GM21447 (cell line): Measurements from ENCODE around the gene OR10H3.
"Not testable (repeated sequence)": the region's sequence is repeated elsewhere in the genome, so short reads cannot be mapped to it uniquely, and the experiment has no call there.

Source experiments
- ATAC-seq: cut with Tn5 transposase; IDR thresholded peaks from one replicate; pipeline ENCODE4 v1.9.1; 2021; ENCODE audit not compliant: unreplicated experiment

The OR10H3 gene

DNA sequence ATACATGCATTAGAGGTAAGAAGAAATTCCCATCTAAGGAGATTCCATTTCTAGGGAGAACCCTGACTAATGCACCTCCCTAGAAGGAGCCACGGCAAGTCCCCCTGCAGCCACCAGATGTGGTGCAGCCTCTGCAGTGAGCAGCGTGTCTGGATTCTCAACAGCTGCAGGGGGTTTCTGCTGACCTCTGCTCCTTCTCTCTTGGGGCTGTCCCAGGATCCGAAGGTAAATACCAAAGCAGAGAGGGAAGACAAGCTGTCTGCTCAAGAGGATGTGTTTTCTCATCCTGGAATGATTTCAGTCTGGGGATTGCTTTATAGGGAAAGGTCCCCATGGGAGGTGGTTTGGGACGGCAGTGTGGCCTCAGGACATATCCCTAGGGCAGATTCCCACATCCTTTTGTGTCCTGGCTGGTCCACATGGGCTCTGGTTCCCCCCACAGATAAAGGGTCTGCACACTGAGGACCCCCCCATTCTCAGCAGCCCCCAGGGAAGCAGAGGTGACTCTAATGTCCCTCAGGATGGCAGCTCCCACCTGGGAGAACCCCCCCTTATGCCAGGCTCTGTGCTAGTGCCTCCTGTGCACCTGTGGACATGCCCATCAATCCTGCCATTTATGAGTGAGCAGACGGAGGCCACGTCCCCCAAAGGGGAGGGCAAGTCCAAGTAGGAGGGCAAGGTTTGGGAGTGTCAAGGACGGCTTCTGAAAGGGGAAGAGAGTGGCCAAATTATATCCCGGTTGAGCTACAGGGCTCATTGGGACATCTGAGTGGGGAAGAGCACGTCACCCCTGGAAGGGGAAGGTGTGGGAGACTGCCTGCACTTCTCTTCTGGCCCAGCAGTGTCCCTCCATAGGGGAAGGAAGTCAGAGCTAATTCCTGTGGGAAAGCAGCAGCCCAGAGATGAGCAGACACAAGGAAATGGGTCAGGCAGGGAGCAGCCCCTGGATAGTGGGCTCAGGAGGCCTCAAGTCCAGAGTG, 39.5 kb downstream of the OR10H3 start:
- no peak for ATAC-seq

DNA sequence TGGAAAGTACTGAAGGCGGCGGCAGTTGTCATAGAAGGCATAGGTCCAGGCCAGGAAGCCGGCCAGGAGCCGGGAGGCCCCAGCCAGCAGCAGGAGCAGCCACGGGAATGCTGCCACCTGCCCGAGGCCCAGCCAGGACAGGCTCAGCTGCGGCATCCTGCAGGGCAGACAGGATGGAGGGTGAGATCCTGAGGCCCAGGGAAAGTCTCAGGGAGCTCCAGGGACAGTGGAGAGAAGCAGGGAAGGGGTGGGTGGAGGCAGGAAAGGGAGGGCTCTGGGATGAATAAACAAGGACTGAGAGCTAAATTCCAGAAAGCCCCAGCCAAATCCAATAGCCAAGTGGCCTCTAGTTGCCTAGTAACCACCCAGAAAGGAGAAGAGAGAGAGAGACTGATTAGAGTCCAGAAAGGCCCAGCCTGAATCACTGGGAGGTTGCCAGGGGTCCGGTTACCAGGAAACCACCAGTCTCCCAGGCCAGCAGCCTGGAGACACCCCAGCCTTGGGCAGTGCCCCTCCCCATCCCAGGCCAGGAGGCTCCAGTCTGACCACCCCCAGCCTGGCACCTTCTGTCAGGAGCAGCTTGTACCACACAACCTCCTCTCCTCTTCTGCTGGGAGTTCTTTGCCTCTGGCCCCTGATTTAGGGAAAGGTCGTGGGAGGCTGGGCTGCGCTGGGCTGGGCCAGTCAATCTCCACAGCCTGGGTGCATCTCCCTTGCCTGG, 42.1 kb downstream of the OR10H3 start:
- ATAC-seq, result no peak

DNA sequence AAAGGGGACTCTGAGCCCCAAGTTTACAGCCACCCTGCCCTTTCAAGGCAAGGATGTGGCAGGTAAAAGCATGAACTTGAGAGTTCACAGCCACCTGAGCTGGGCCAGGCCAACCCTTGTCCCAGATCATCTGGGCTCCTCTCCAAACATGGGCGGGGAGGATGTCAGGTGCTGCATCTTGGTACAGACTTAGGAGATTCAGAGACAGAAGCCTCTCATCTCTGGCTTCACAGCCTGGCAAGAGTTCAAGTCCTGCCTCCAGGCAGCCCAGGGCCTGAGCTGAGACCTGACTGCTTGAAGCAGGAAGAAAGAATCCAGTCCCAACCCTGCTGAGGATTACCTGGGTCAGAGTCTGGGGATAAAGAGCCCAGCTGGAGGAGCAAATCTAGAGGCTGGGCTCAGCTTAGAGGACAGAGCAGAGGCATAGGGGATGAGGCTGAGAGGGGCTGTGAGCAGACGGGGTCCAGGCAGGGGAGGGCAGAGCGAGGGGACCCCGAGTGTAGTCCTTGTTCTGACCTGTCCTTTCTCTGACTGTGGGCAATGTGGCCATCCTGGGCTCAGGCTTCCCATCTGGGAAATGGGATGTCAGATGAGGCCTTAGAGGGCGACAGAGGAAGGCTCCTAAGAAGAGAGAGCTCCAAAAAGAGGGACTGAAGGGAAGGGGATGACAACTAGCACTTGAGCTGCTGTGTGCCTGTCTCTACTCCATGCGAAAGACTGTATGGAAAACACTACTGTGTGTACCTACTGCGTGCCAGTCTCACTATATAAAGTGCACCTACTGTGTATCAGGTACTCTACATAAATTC, 43.0 kb downstream of the OR10H3 start:
- no peak for ATAC-seq

DNA sequence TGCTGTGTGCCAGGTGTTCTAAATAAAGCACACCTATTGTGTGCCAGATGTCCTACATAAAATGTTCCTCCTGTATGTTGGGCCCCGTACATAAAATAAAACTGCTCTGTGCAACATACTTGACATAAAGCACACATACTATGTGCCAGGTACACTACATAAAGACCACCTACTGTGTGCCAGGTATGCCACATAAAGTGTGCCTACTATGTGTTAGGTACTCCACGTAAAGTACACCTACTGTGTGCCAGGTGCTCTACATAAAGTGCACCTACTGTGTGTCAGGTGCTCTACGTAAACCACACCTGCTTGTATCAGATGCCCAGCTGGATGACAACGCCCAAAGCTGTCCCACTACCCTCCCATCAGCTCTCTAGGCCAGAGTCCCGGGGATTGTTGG, 43.9 kb downstream of the OR10H3 start:
- no peak for ATAC-seq

DNA sequence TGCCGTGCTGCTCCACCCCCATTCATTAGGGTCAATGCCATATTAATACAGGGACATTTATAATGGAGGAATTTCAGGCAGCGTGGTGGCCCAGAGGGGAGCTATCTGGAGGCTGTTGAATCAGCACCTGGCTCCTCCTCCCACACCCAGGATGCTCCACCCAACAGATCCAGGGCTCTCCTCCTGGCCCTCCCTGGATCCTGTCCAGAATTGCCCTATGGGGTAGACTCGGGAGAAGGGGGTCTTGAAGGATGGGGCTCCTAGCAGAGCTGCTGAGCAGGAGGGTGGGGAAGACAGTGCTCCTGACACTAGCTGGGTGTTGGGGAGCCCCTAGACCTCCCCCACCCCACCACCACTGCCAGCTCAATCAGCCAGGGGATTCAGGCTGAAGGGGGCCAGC, 44.4 kb downstream of the OR10H3 start:
- ATAC-seq, result no peak

- not testable (repeated sequence) for ATAC-seq
These were observed 45.1 kb downstream of the OR10H3 start for GRCh38 chr19:15782896-15783295.

- no peak for ATAC-seq
These were observed 49.9 kb downstream of the OR10H3 start, which contains the start of gene OR10H5 for GRCh38 chr19:15787611-15788155. OR10H5 (plus strand) TSS chr19:15787661; CDS start chr19:15794049, 6,388 bp downstream.

DNA sequence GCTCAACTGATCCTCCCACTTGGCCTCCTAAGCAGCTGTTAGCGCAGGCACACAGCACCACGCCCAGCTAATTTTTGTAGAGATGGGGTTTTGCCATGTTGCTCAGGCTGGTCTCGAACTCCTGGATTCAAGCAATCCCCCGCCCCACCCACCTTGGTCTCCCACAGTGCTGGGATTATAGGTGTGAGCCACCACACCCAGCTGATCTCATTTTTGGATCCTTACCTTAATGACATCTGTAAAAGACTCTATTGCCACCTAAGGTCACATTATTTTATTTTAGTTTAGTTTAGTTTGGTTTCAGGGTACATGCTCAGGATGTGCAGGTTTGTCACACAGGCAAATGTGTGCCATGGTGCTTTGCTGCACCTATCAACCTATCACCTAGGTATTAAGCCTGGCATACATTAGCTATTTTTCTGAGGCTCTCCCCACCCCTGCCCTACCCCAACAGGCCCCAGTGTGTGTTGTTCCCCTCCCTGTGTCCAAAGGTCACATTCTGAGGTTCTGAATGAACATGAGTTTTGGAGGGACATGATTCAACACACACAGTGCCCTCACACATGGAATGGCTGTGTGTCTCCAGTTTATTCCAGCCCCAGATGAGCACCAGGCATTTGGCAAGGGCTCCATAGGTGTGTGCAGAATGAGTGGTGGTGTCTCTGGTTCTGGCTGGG, 50.9 kb downstream of the OR10H3 start:
- ATAC-seq, result no peak

DNA sequence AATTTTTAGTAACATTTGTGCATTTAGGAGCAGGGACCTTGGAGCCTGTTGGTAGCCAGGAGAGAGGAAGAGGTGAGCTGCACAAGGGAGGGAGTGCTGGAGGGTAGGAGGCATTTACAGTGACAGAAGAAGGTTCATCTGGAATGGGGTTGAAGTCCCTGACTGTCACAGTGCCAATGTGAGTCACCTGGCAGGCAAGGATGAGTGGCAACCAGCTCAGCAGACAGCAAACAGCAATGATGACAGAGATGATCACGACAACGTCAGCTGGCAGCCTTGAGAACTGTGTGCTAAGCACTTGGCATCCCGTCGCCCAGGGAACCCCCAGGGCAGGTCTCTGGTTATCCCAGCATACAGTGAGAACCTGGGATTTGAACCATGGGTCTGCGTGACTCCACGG, 52.3 kb downstream of the OR10H3 start:
- ATAC-seq, result no peak
